Measurements from ENCODE around the gene USP28.
A peak's percentile ranks its signal among the peaks of the same experiment; 100 is the strongest.

The USP28 gene

GRCh38 chr11:113906516-113906915, 31.1 kb upstream of the USP28 start:
- no peak for FAIRE-seq
- DNase-seq (ENCODE audit: insufficient read length, low spot score): no peak
- TF ChIP-seq CTCF (IDR thresholded peaks at IDR 0.05; ENCODE audit: insufficient read depth, missing control alignments): no peak

- DNase-seq (ENCODE audit: insufficient read length, low spot score): no peak
- FAIRE-seq: no peak
- TF ChIP-seq CTCF (IDR thresholded peaks at IDR 0.05; ENCODE audit: insufficient read depth, missing control alignments): no peak
Observed at GRCh38 chr11:113906038-113906437, 30.7 kb upstream of the USP28 start.

GRCh38 chr11:113904379-113905101, 29.2 kb upstream of the USP28 start, which contains the start of gene HTR3B:
HTR3B (plus strand) TSS chr11:113904796; CDS start chr11:113904934, 138 bp downstream.
- DNase-seq (ENCODE audit: insufficient read length, low spot score): no peak
- FAIRE-seq: no peak
- TF ChIP-seq CTCF (IDR thresholded peaks at IDR 0.05; ENCODE audit: insufficient read depth, missing control alignments): no peak

GRCh38 chr11:113901141-113901540, 25.8 kb upstream of the USP28 start:
- FAIRE-seq (no peak), DNase-seq (ENCODE audit: insufficient read length, low spot score) (no peak)
- no peak for TF ChIP-seq CTCF (IDR thresholded peaks at IDR 0.05; ENCODE audit: insufficient read depth, missing control alignments)

- TF ChIP-seq CTCF (IDR thresholded peaks at IDR 0.05; ENCODE audit: insufficient read depth, missing control alignments): peak; percentile 76
- DNase-seq (ENCODE audit: insufficient read length, low spot score) (no peak), FAIRE-seq (no peak)
Observed at GRCh38 chr11:113896156-113896879, 20.9 kb upstream of the USP28 start.

GRCh38 chr11:113895367-113896155, 20.2 kb upstream of the USP28 start:
- no peak for DNase-seq (ENCODE audit: insufficient read length, low spot score)
- FAIRE-seq: no peak
- TF ChIP-seq CTCF (IDR thresholded peaks at IDR 0.05; ENCODE audit: insufficient read depth, missing control alignments): no peak
